Endothelial cell (in vitro differentiated cells): Measurements from ENCODE around the gene ITGB3BP. TPM values are rescaled to one million over a fixed set of nuclear protein-coding genes. Genes with fewer than 3 reads are reported as not detected.
"Not testable (repeated sequence)": the region's sequence is repeated elsewhere in the genome, so short reads cannot be mapped to it uniquely, and the experiment has no call there.

Source experiments
- DNase-seq: peaks from one replicate; pipeline ENCODE4 v3.0.0; 2021; ENCODE audit warnings: low spot score
- H3K27ac Mint-ChIP-seq: one replicate; pipeline ENCODE4 v1.8.0; 2021; ENCODE audit warnings: mixed read lengths, inconsistent platforms; ENCODE audit not compliant: unreplicated experiment
- H3K27me3 Mint-ChIP-seq: one replicate; pipeline ENCODE4 v1.8.0; 2021; ENCODE audit warnings: mild to moderate bottlenecking, moderate library complexity, mixed read lengths, inconsistent platforms; ENCODE audit not compliant: unreplicated experiment
- H3K36me3 Mint-ChIP-seq: one replicate; pipeline ENCODE4 v1.8.0; 2021; ENCODE audit warnings: mild to moderate bottlenecking, low read depth, mixed read lengths, inconsistent platforms; ENCODE audit not compliant: unreplicated experiment
- H3K4me1 Mint-ChIP-seq: one replicate; pipeline ENCODE4 v1.8.0; 2021; ENCODE audit warnings: mild to moderate bottlenecking, mixed read lengths, inconsistent platforms; ENCODE audit not compliant: unreplicated experiment
- H3K4me3 Mint-ChIP-seq: one replicate; pipeline ENCODE4 v1.8.0; 2021; ENCODE audit warnings: mild to moderate bottlenecking, mixed read lengths, inconsistent platforms; ENCODE audit not compliant: unreplicated experiment
- H3K9me3 Mint-ChIP-seq: one replicate; pipeline ENCODE4 v1.8.0; 2021; ENCODE audit warnings: mixed read lengths, inconsistent platforms; ENCODE audit not compliant: unreplicated experiment
- total RNA-seq: library from RNA; stranded (reverse); fragmentation: NEBNext Ultra II Directional; extraction: Animal tissue kit (Norgen Biotek cat#: 25700); gene quantifications from one replicate; pipeline ENCODE4 v1.2.1, GENCODE V29; 2021; ENCODE audit not compliant: unreplicated experiment
- TF ChIP-seq, protein P1 (sequence below): fragments of 200-600 bp; sonication (generic); IDR thresholded peaks from one replicate; pipeline ENCODE4 v1.5.0; 2021; ENCODE audit warnings: antibody characterized with exemption; ENCODE audit not compliant: unreplicated experiment

Gene ITGB3BP
- total RNA-seq, 1 donor from 2014 or later, result 20.9 TPM

DNA sequence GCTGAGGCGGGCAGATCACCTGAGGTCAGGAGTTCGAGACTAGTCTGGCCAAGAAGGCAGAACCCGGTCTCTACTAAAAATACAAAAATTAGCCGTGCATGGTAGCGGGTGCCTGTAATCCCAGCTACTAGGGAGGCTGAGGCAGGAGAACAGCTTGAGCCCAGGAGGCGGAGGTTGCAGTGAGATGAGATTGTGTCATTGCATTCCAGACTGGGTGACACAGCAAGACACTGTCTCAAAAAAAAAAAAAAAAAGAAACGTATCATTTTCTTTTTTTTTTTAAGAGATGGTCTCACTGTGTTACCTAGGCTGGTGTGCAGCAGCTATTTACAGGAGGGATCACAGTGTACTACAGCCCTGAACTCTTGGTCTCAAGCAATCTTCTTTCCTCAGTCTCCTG, 47.3 kb downstream of the ITGB3BP start:
- H3K27ac Mint-ChIP-seq, result no peak overlapping the region
- H3K4me1 Mint-ChIP-seq, result no peaks in the 10 kb centered on the region
- no peak overlapping the region for H3K4me3 Mint-ChIP-seq
- TF ChIP-seq, protein P1, sequence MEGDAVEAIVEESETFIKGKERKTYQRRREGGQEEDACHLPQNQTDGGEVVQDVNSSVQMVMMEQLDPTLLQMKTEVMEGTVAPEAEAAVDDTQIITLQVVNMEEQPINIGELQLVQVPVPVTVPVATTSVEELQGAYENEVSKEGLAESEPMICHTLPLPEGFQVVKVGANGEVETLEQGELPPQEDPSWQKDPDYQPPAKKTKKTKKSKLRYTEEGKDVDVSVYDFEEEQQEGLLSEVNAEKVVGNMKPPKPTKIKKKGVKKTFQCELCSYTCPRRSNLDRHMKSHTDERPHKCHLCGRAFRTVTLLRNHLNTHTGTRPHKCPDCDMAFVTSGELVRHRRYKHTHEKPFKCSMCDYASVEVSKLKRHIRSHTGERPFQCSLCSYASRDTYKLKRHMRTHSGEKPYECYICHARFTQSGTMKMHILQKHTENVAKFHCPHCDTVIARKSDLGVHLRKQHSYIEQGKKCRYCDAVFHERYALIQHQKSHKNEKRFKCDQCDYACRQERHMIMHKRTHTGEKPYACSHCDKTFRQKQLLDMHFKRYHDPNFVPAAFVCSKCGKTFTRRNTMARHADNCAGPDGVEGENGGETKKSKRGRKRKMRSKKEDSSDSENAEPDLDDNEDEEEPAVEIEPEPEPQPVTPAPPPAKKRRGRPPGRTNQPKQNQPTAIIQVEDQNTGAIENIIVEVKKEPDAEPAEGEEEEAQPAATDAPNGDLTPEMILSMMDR, result no peak
- H3K9me3 Mint-ChIP-seq, result no peaks in the 10 kb centered on the region
- no peak for DNase-seq
- peaks cover 15% of the 10 kb centered on the region for H3K36me3 Mint-ChIP-seq
- no peaks in the 10 kb centered on the region for H3K27me3 Mint-ChIP-seq

DNA sequence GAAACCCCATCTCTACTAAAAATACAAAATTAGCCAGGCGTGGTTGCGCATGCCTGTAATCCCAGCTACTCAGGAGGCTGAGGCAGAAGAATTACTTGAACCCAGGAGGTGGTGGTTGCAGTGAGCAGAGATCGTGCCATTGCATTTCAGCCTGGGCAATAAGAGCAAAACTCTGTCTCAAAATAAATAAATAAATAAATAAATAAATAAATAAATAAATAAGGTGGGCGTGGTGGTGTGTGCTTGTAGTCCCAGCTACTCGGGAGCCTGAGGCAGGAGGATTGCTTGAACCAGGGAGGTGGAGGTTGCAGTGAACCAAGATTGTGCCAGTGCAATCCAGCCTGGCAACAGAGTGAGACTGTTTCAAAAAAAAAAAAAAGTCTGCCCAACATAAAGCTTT, 54.3 kb downstream of the ITGB3BP start:
- peaks cover 14% of the 10 kb centered on the region for H3K36me3 Mint-ChIP-seq
- not testable (repeated sequence) for H3K27me3 Mint-ChIP-seq, DNase-seq, H3K4me3 Mint-ChIP-seq, H3K27ac Mint-ChIP-seq, H3K9me3 Mint-ChIP-seq, H3K4me1 Mint-ChIP-seq

DNA sequence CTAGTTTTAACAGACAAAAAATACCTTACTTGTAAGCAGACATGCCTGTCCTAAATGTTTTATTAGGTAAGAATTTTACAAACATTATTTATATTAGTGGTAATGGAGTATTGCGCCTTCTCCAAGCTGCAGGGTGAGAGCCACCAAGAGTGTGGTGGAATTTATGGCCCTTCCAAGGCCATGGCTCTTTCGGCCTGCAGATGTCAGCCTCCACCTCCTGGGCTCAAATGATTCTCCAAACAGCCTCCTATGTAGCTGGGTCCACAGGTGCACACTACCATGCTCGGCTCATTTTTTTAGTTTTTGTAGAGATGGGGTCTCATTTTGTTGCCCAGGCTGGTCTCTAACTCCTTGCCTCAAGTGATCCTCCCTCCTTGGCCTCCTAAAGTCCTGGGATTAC, 56.3 kb downstream of the ITGB3BP start:
- no peaks in the 10 kb centered on the region for H3K4me1 Mint-ChIP-seq
- no peaks in the 10 kb centered on the region for H3K27me3 Mint-ChIP-seq
- peaks cover 16% of the 10 kb centered on the region for H3K36me3 Mint-ChIP-seq
- no peak for DNase-seq
- no peaks in the 10 kb centered on the region for H3K9me3 Mint-ChIP-seq
- TF ChIP-seq, protein P1, result no peak
- no peak overlapping the region for H3K4me3 Mint-ChIP-seq
- H3K27ac Mint-ChIP-seq, result no peak overlapping the region

GRCh38 chr1:63466181-63466580, 56.8 kb downstream of the ITGB3BP start:
- Mint-ChIP-seq H3K4me1 (no peaks in the 10 kb centered on the region), H3K4me3 (no peak overlapping the region), H3K36me3 (peaks cover 15% of the 10 kb centered on the region), H3K27me3 (no peaks in the 10 kb centered on the region), H3K27ac (no peak overlapping the region), H3K9me3 (no peaks in the 10 kb centered on the region)
- no peak for DNase-seq
- TF ChIP-seq, protein P1, result no peak

GRCh38 chr1:63463248-63463647, 59.8 kb downstream of the ITGB3BP start:
- H3K27ac Mint-ChIP-seq, result no peak overlapping the region
- no peak overlapping the region for H3K4me3 Mint-ChIP-seq
- no peak for DNase-seq
- peaks cover 10% of the 10 kb centered on the region for H3K36me3 Mint-ChIP-seq
- TF ChIP-seq, protein P1, result no peak
- H3K9me3 Mint-ChIP-seq, result no peaks in the 10 kb centered on the region
- no peaks in the 10 kb centered on the region for H3K4me1 Mint-ChIP-seq
- H3K27me3 Mint-ChIP-seq, result no peaks in the 10 kb centered on the region
